ENCODE data around the gene PHKB. TPM values are rescaled to one million over a fixed set of nuclear protein-coding genes. Genes with fewer than 3 reads are reported as not detected.
"Not testable (repeated sequence)": the region's sequence is repeated elsewhere in the genome, so short reads cannot be mapped to it uniquely, and the experiment has no call there.

Gene PHKB
- total and polyA plus RNA-seq, 4 donors, result 24.4 to 86.5 (median 42.7) TPM

DNA sequence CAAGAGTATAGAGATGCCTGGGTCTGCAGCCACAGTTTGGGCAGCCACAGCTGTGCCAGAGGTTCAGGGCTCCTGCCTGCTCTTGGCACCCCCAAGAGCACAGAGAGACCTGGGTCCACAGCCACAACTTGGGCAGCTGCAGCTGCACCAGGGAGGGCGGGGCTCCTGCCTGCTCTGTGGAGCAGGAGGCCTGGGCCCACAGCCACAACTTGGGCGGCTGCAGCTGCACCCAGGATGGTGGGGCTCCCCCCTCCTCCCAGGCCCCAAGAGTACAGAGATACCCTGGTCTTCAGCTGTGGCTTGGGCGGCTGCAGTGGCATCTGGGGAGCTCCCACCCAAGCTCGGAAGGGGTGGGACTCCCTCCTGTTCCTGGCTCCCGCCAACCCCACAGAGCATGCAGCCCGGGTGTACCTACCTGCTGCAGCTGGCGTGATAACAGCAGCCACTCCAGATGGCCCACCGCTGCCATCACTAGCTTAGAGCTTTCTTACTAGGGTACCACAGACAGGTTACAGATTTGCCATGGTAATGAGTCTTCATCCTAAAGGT, 72.7 kb downstream of the PHKB start:
- Histone ChIP-seq H3K4me3 (ENCODE audit: low read length in 2 of 2) (no peak overlapping the region), H3K4me1 (ENCODE audit: control insufficient read depth in 1 of 2, insufficient read depth in 2 of 2, low read length in 2 of 2) (no peaks in the 10 kb centered on the region), H3K36me3 (ENCODE audit: control insufficient read depth in 1 of 2, insufficient read depth in 2 of 2, low read length in 1 of 2) (peaks cover 0 to 5% of the 10 kb centered on the region in 2 donors), H3K27me3 (ENCODE audit: control insufficient read depth in 1 of 2, insufficient read depth in 2 of 2, low read length in 1 of 2) (no peaks in the 10 kb centered on the region), H3K9me3 (ENCODE audit: control insufficient read depth, low read length) (peaks cover 1% of the 10 kb centered on the region), H3K27ac (ENCODE audit: low read depth in 1 of 2, low read length in 2 of 2) (no peak overlapping the region)
- ATAC-seq (ENCODE audit: low FRiP score), result no peak
- intact Hi-C loops (cut with DNase I), result no loop called here
- no peak for DNase-seq
- WGBS, 2 donors, result 97% methylated on average over 8 of the region's 8 CpGs

DNA sequence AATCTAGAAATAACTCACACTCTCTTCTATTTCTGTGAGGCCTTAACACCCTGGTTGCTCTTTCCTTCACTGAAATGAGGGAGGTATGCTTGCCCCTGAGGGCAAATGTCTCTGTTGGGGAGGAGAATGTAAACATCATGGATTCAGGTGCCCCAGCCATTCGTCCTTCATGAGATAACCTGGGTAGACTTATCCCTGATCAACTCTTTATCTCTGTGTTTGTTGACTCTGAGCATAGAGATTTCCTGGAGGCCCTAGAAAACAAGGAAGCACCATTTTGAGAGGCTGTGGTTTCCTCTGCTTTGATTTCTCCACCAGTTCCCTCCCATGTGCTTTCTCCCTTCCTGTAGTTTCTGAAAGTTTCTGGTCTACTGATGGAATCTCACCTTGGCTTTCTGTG, 77.3 kb downstream of the PHKB start:
- 88 to 93% methylated on average over 1 of the region's 1 CpG for WGBS, 2 donors
- peaks cover 0 to 5% of the 10 kb centered on the region in 2 donors for H3K36me3 ChIP-seq (ENCODE audit: control insufficient read depth in 1 of 2, insufficient read depth in 2 of 2, low read length in 1 of 2)
- no peak for DNase-seq
- intact Hi-C loops (cut with DNase I), result no loop called here
- no peak overlapping the region for H3K4me3 ChIP-seq (ENCODE audit: low read length in 2 of 2)
- no peaks in the 10 kb centered on the region for H3K4me1 ChIP-seq (ENCODE audit: control insufficient read depth in 1 of 2, insufficient read depth in 2 of 2, low read length in 2 of 2)
- H3K27ac ChIP-seq (ENCODE audit: low read depth in 1 of 2, low read length in 2 of 2), result no peak overlapping the region
- peaks cover 1% of the 10 kb centered on the region for H3K9me3 ChIP-seq (ENCODE audit: control insufficient read depth, low read length)
- H3K27me3 ChIP-seq (ENCODE audit: control insufficient read depth in 1 of 2, insufficient read depth in 2 of 2, low read length in 1 of 2), result no peaks in the 10 kb centered on the region
- ATAC-seq (ENCODE audit: low FRiP score), result no peak

DNA sequence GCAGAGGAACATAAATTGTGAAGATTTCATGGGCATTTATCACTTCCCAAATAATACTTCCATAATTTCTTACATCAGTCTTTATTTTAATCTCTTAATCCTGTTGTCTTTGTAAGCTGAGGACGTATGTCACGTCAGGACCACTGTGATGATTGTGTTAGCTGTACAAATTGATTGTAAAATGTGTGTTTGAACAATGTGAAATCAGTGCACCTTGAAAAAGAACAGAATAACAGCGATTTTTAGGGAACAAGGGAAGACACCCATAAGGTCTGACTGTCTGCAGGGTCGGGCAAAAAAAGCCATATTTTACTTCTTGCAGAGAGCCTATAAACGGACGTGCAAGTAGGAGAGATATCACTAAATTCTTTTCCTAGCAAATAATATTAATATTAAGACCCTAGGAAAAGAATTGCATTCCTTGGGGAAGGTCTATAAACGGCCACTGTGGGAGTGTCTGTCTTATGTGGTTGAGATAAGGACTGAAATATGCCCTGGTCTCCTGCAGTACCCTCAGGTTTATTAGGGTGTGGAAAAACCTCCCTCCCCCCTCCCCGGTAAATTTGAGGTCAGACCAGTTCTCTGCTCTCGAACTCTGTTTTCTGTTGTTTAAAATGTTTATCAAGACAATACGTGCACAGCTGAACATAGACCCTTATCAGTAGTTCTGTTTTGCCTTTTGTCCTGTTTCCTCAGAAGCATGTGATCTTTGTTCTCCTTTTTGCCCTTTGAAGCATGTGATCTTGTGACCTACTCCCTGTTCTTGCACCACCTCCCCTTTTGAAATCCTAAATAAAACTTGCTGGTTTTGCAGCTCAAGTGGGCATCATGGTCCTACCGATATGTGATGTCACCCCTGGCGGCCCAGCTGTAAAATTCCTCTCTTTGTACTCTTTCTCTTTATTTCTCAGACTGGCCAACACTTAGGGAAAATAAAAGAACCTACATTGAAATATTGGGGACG, 78.9 kb downstream of the PHKB start:
- H3K4me1 ChIP-seq (ENCODE audit: control insufficient read depth in 1 of 2, insufficient read depth in 2 of 2, low read length in 2 of 2); H3K4me3 ChIP-seq (ENCODE audit: low read length in 2 of 2); H3K36me3 ChIP-seq (ENCODE audit: control insufficient read depth in 1 of 2, insufficient read depth in 2 of 2, low read length in 1 of 2); ATAC-seq (ENCODE audit: low FRiP score); intact Hi-C loops (cut with DNase I); H3K9me3 ChIP-seq (ENCODE audit: control insufficient read depth, low read length); DNase-seq; H3K27me3 ChIP-seq (ENCODE audit: control insufficient read depth in 1 of 2, insufficient read depth in 2 of 2, low read length in 1 of 2); H3K27ac ChIP-seq (ENCODE audit: low read depth in 1 of 2, low read length in 2 of 2): not testable (repeated sequence)
- 94% methylated on average over 13 of the region's 13 CpGs for WGBS, 2 donors

DNA sequence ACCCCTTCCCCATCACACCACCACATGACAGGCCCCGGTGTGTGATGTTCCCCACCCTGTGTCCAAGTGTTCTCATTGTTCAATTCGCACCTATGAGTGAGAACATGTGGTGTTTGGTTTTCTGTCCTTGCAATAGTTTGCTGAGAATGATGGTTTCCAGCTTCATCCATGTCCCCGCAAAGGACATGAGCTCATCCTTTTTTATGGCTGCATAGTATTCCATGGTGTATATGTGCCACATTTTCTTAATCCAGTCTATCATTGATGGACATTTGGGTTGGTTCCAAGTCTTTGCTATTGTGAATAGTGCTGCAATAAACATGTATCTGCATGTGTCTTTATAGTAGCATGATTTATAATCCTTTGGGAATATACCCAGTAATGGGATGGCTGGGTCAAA, 80.0 kb downstream of the PHKB start:
- H3K27ac ChIP-seq (ENCODE audit: low read depth in 1 of 2, low read length in 2 of 2); H3K4me1 ChIP-seq (ENCODE audit: control insufficient read depth in 1 of 2, insufficient read depth in 2 of 2, low read length in 2 of 2); H3K4me3 ChIP-seq (ENCODE audit: low read length in 2 of 2); DNase-seq; H3K27me3 ChIP-seq (ENCODE audit: control insufficient read depth in 1 of 2, insufficient read depth in 2 of 2, low read length in 1 of 2); H3K9me3 ChIP-seq (ENCODE audit: control insufficient read depth, low read length); H3K36me3 ChIP-seq (ENCODE audit: control insufficient read depth in 1 of 2, insufficient read depth in 2 of 2, low read length in 1 of 2); ATAC-seq (ENCODE audit: low FRiP score); intact Hi-C loops (cut with DNase I): not testable (repeated sequence)
- 96% methylated on average over 3 of the region's 3 CpGs for WGBS, 2 donors

DNA sequence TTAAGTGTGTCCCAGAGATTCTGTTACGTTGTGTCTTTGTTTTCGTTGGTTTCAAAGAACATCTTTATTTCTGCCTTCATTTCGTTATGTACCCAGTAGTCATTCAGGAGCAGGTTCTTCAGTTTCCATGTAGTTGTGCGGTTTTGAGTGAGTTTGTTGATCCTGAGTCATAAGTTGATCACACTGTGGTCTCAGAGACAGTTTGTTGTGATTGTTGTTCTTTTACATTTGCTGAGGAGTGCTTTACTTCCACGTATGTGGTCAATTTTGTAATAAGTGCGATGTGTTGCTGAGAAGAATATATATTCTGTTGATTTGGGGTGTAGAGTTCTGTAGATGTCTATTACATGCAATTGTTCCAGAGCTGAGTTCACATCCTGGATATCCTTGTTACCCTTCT, 83.1 kb downstream of the PHKB start:
- H3K4me3 ChIP-seq (ENCODE audit: low read length in 2 of 2); H3K27ac ChIP-seq (ENCODE audit: low read depth in 1 of 2, low read length in 2 of 2); intact Hi-C loops (cut with DNase I); H3K36me3 ChIP-seq (ENCODE audit: control insufficient read depth in 1 of 2, insufficient read depth in 2 of 2, low read length in 1 of 2); H3K27me3 ChIP-seq (ENCODE audit: control insufficient read depth in 1 of 2, insufficient read depth in 2 of 2, low read length in 1 of 2); DNase-seq; ATAC-seq (ENCODE audit: low FRiP score); H3K4me1 ChIP-seq (ENCODE audit: control insufficient read depth in 1 of 2, insufficient read depth in 2 of 2, low read length in 2 of 2); H3K9me3 ChIP-seq (ENCODE audit: control insufficient read depth, low read length): not testable (repeated sequence)
- 95 to 96% methylated on average over 6 of the region's 6 CpGs for WGBS, 2 donors

DNA sequence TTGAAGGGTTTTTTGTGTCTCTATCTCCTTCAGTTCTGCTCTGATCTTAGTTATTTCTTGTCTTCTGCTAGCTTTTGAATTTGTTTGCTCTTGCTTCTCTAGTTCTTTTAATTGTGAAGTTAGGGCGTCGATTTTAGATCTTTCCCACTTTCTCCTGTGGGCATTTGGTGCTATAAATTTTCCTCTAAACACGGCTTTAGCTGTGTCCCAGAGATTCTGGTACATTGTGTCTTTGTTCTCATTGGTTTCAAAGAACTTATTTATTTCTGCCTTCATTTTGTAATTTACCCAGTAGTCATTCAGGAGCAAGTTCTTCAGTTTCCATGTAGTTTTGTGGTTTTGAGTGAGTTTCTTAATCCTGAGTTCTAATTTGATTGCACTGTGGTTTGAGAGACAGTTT, 90.1 kb downstream of the PHKB start:
- intact Hi-C loops (cut with DNase I); H3K4me1 ChIP-seq (ENCODE audit: control insufficient read depth in 1 of 2, insufficient read depth in 2 of 2, low read length in 2 of 2); DNase-seq; H3K27ac ChIP-seq (ENCODE audit: low read depth in 1 of 2, low read length in 2 of 2); H3K4me3 ChIP-seq (ENCODE audit: low read length in 2 of 2); ATAC-seq (ENCODE audit: low FRiP score); H3K36me3 ChIP-seq (ENCODE audit: control insufficient read depth in 1 of 2, insufficient read depth in 2 of 2, low read length in 1 of 2); H3K27me3 ChIP-seq (ENCODE audit: control insufficient read depth in 1 of 2, insufficient read depth in 2 of 2, low read length in 1 of 2): not testable (repeated sequence)
- WGBS, 2 donors, result 95 to 96% methylated on average over 3 of the region's 3 CpGs
- H3K9me3 ChIP-seq (ENCODE audit: control insufficient read depth, low read length), result peaks cover 12% of the 10 kb centered on the region

DNA sequence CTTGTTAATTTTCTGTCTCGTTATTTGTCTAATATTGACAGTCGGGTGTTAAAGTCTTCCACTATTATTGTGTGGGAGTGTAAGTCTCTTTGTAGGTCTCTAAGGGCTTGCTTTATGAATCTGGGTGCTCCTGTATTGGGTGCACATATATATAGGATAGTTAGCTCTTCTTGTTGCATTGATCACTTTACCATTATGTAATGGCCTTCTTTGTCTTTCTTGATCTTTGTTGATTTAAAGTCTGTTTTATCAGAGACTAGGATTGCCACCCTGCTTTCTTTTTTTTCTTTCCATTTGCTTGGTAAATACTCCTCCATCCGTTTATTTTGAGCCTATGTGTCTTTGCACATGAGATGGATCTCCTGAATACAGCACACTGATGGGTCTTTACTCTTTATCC, 90.6 kb downstream of the PHKB start:
- H3K27ac ChIP-seq (ENCODE audit: low read depth in 1 of 2, low read length in 2 of 2); H3K9me3 ChIP-seq (ENCODE audit: control insufficient read depth, low read length); H3K36me3 ChIP-seq (ENCODE audit: control insufficient read depth in 1 of 2, insufficient read depth in 2 of 2, low read length in 1 of 2); H3K4me1 ChIP-seq (ENCODE audit: control insufficient read depth in 1 of 2, insufficient read depth in 2 of 2, low read length in 2 of 2); intact Hi-C loops (cut with DNase I); ATAC-seq (ENCODE audit: low FRiP score); DNase-seq; H3K27me3 ChIP-seq (ENCODE audit: control insufficient read depth in 1 of 2, insufficient read depth in 2 of 2, low read length in 1 of 2); H3K4me3 ChIP-seq (ENCODE audit: low read length in 2 of 2): not testable (repeated sequence)
- 98 to 99% methylated on average over 3 of the region's 3 CpGs for WGBS, 2 donors

DNA sequence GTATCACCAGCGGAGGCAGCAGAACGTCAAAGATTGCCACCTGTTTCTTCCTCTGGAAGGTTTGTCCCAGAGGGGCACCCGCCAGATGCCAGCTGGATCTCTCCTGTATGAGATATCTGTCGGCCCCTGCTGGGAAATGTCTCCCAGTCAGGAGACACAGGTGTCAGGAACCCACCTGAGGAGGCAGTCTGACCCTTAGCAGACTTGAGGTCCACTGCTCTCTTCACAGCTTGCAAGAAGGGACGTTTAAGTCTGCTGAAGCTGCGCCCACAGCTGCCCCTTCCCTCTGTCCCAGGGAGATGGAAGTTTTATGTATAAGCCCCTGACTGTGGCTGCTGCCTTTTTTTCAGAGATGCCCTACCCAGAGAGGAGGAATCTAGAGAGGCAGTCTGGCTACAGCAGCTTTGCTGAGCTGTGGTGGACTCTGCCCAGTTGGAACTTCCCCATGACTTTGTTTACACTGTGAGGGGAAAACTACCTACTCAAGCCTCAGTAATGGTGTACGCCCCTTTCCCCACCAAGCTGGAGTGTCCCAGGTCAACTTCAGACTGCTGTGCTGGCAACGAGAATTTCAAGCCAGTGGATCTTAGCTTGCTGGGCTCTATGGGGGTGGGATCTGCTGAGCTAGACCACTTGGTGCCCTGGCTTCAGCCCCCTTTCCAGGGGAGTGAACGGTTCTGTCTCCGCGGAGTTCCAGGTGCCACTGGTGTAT, 92.9 kb downstream of the PHKB start:
- DNase-seq (no peak), ATAC-seq (ENCODE audit: low FRiP score) (no peak)
- H3K9me3 ChIP-seq (ENCODE audit: control insufficient read depth, low read length), result peaks cover 6% of the 10 kb centered on the region
- H3K36me3 ChIP-seq (ENCODE audit: control insufficient read depth in 1 of 2, insufficient read depth in 2 of 2, low read length in 1 of 2), result peaks cover 0 to 1% of the 10 kb centered on the region in 2 donors
- H3K4me3 ChIP-seq (ENCODE audit: low read length in 2 of 2), result no peak overlapping the region
- 93 to 96% methylated on average over 11 of the region's 11 CpGs for WGBS, 2 donors
- H3K27ac ChIP-seq (ENCODE audit: low read depth in 1 of 2, low read length in 2 of 2), result no peak overlapping the region
- no peaks in the 10 kb centered on the region for H3K4me1 ChIP-seq (ENCODE audit: control insufficient read depth in 1 of 2, insufficient read depth in 2 of 2, low read length in 2 of 2)
- peaks cover 0 to 2% of the 10 kb centered on the region in 2 donors for H3K27me3 ChIP-seq (ENCODE audit: control insufficient read depth in 1 of 2, insufficient read depth in 2 of 2, low read length in 1 of 2)
- intact Hi-C loops (cut with DNase I), result no loop called here

All from aorta (tissue), 5 donors.